Measurements from ENCODE around the gene CA7. TPM values are rescaled to one million over a fixed set of nuclear protein-coding genes. Genes with fewer than 3 reads are reported as not detected.

CA7 gene
- total RNA-seq, 6 donors from 2014 or later, result not detected

DNA sequence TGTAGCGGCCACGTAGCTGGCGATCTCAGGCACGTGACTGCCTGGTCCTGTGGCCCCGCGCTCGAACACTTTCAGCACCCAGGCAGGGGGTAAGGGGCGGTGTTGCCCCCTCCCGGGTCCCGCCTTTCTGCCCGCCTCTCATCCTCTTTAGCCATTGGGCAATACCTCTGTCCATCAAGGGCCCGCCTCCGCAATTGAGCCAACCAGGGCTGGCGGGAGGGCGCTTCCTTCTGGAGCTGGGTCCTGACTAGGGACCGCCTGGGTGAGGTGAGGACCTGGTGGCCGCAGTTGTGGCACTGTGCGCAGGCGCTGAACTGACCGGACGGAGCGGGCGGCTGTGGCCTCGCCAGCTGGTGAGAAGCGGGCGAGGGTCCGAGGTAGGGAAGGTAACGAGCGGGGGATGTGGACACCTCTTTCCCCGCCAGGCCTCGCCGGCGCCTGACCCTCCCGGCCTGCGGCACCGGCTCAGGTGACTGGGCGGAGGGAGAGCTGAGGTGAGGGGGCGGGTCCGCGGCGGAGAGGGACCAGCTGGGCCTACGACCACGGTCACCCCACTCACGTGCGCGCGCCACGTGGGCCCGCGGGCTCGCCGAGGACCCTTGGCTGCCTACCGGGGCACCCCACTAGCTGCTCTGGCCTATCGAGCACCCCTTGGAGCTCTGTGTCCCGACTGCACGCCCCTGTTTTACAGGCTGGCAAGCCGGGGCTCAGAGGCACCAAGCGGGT lies 36.2 kb downstream of the CA7 start, which contains the start of gene PDP2:
TSS of gene PDP2 (plus strand) at position 228 of the 726 bp plus-strand sequence. CDS start 3,770 bp downstream, outside the sequence.
- Histone ChIP-seq H3K4me3 (peak within 1 kb of the TSS; percentile 31 to 86 (median 74)), H3K36me3 (peaks cover 6 to 14% (median 12%) of the 10 kb centered on the region in 4 donors), H3K9me3 (no peaks in the 10 kb centered on the region), H3K4me1 (peaks cover 8 to 32% (median 20%) of the 10 kb centered on the region in 4 donors), H3K27ac (peak within 1 kb of the TSS; percentile 67 to 92 (median 84)), H3K27me3 (no peaks in the 10 kb centered on the region)
- peak; percentile 30 to 85 for TF ChIP-seq POLR2AphosphoS5 (IDR thresholded peaks at IDR 0.05)
- peak in 1 of 4 donors; percentile 84 for TF ChIP-seq EP300 (IDR thresholded peaks at IDR 0.05)
- TF ChIP-seq POLR2A (IDR thresholded peaks at IDR 0.05), result peak in 3 of 4 donors; percentile 75 to 87 (median 82)
- TF ChIP-seq, protein P1, sequence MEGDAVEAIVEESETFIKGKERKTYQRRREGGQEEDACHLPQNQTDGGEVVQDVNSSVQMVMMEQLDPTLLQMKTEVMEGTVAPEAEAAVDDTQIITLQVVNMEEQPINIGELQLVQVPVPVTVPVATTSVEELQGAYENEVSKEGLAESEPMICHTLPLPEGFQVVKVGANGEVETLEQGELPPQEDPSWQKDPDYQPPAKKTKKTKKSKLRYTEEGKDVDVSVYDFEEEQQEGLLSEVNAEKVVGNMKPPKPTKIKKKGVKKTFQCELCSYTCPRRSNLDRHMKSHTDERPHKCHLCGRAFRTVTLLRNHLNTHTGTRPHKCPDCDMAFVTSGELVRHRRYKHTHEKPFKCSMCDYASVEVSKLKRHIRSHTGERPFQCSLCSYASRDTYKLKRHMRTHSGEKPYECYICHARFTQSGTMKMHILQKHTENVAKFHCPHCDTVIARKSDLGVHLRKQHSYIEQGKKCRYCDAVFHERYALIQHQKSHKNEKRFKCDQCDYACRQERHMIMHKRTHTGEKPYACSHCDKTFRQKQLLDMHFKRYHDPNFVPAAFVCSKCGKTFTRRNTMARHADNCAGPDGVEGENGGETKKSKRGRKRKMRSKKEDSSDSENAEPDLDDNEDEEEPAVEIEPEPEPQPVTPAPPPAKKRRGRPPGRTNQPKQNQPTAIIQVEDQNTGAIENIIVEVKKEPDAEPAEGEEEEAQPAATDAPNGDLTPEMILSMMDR (IDR thresholded peaks at IDR 0.05), result peak in 2 of 6 experiments; percentile 18 to 19
- WGBS, 2 donors, result 0% methylated on average over 37 of the region's 58 CpGs; no CpG with 5 or more reads in 1 of the 2 donors
- peak; percentile 96 to 99 for ATAC-seq (ENCODE audit: low FRiP score in 2 of 2)
- peak; percentile 93 to 97 for DNase-seq

DNA sequence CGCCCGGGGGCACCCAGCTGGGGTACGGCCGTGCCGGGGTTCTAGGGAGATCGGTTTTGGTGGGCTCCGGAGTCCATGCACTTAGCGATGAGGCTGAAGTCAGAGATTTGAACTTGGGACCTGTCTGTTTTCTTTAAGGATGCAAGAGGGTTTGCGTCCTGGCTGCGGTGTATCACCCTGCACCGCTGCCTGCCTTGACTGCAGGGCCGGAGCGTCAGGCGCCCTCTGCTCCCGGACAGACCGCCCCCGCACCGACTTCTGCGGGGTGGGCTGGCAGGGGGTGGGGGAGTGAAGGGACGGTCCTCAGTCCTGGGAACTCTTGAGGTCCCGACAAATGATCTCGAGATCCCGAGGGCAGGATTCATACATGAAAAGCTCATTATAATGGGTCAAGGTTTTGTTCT lies 36.8 kb downstream of the CA7 start:
- Histone ChIP-seq H3K4me1 (peaks cover 8 to 38% (median 20%) of the 10 kb centered on the region in 4 donors), H3K27me3 (no peaks in the 10 kb centered on the region), H3K9me3 (no peaks in the 10 kb centered on the region), H3K27ac (peak overlapping the region; percentile 67 to 92 (median 84)), H3K36me3 (peaks cover 6 to 18% (median 13%) of the 10 kb centered on the region in 4 donors), H3K4me3 (peak overlapping the region; percentile 31 to 86 (median 74))
- no peak for TF ChIP-seq EP300 (IDR thresholded peaks at IDR 0.05)
- no peak for TF ChIP-seq POLR2A (IDR thresholded peaks at IDR 0.05)
- no peak for TF ChIP-seq POLR2AphosphoS5 (IDR thresholded peaks at IDR 0.05)
- TF ChIP-seq, protein P1 (IDR thresholded peaks at IDR 0.05), result no peak
- ATAC-seq (ENCODE audit: low FRiP score in 2 of 2), result peak in 1 of 2 donors; percentile 49
- WGBS, 2 donors, result 3 to 4% methylated on average over 14 of the region's 23 CpGs
- DNase-seq, result no peak

DNA sequence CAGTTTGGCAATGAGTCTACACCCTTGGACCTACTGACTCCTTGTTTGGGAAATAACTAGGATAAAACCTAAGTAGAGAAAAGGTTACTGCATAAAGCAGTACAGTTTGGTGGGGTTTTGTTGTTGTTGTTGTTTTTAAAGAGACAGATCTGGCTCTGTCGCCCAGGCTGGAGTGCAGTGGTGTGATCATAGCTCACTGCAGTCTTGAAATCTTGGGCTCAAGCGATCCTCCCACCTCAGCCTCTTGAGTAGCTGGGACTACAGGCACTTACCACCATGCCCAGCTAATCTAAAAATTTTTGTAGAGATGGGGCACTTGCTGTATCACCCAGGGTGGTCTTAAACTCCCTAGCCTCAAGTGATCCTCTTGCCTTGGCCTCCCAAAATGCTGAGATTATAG lies 37.3 kb downstream of the CA7 start:
- Histone ChIP-seq H3K36me3 (peaks cover 6 to 20% (median 13%) of the 10 kb centered on the region in 4 donors), H3K4me3 (peak overlapping the region in 3 of 4 donors; percentile 65 to 86 (median 82)), H3K9me3 (no peaks in the 10 kb centered on the region), H3K4me1 (peaks cover 8 to 43% (median 20%) of the 10 kb centered on the region in 4 donors), H3K27ac (peak overlapping the region in 3 of 4 donors; percentile 77 to 92 (median 91)), H3K27me3 (no peaks in the 10 kb centered on the region)
- ATAC-seq (ENCODE audit: low FRiP score in 2 of 2) (no peak), DNase-seq (peak in 1 of 2 donors; percentile 57)
- 58% methylated on average over 2 of the region's 2 CpGs for WGBS, 2 donors
- peak in 1 of 2 donors; percentile 51 for TF ChIP-seq POLR2AphosphoS5 (IDR thresholded peaks at IDR 0.05)
- TF ChIP-seq EP300 (IDR thresholded peaks at IDR 0.05), result no peak

DNA sequence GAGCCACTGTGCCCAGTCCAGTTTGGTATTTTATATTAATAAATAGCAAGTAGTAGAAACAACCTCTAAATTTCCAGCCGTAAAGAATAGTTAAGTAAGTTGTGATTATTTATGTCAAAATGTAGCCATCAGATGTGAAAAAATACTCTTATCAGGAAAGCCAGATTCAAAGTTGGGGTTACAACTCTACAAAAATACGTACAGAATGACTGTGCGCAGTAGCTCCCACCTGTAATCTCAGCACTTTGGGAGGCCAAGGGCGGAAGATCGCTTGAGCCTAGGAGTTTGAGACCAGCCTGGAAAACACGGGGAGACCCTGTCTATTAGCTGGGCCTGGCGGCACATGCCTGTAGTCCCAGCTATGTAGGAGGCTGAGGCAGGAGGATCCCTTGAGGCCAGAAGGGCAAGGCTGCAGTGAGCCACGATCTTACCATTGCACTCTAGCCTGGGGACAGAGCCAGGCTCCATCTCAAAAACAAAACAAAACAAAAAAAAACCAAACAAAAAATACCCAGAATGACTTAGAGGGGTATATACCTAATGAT lies 37.8 kb downstream of the CA7 start:
- H3K9me3 ChIP-seq, result no peaks in the 10 kb centered on the region
- peak overlapping the region in 1 of 4 donors; percentile 91 for H3K27ac ChIP-seq
- ATAC-seq (ENCODE audit: low FRiP score in 2 of 2), result no peak
- TF ChIP-seq POLR2A (IDR thresholded peaks at IDR 0.05), result no peak
- TF ChIP-seq, protein P1 (IDR thresholded peaks at IDR 0.05), result no peak
- no peak for TF ChIP-seq POLR2AphosphoS5 (IDR thresholded peaks at IDR 0.05)
- TF ChIP-seq EP300 (IDR thresholded peaks at IDR 0.05), result no peak
- H3K36me3 ChIP-seq, result peaks cover 6 to 25% (median 13%) of the 10 kb centered on the region in 4 donors
- peaks cover 8 to 48% (median 20%) of the 10 kb centered on the region in 4 donors for H3K4me1 ChIP-seq
- no peaks in the 10 kb centered on the region for H3K27me3 ChIP-seq
- H3K4me3 ChIP-seq, result peak overlapping the region in 1 of 4 donors; percentile 65
- DNase-seq, result no peak
- 88 to 93% methylated on average over 8 of the region's 8 CpGs for WGBS, 2 donors

DNA sequence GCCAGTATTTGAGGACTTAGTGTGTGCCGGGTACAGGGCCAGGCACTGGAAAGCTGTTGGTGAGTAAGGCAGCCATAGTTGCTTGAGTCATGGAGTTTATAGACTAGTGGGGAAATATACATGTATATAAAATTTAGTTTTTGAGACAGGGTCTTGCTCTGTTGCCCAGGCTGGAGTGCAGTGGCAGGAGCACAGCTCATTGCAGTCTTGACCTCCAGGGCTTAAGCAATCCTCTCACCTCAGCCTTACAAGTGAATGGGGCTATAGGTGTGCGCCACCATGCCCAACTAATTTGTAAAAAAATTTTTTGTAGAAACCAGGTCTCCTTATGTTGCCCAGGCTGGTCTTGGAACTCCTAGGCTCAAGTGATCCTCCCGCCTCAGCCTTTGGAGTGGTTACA lies 38.5 kb downstream of the CA7 start:
- no peak overlapping the region for H3K4me3 ChIP-seq
- no peak for ATAC-seq (ENCODE audit: low FRiP score in 2 of 2)
- DNase-seq, result no peak
- H3K27me3 ChIP-seq, result no peaks in the 10 kb centered on the region
- TF ChIP-seq EP300 (IDR thresholded peaks at IDR 0.05), result no peak
- no peak for TF ChIP-seq POLR2A (IDR thresholded peaks at IDR 0.05)
- TF ChIP-seq POLR2AphosphoS5 (IDR thresholded peaks at IDR 0.05), result no peak
- TF ChIP-seq, protein P1 (IDR thresholded peaks at IDR 0.05), result no peak
- WGBS, 2 donors, result 91 to 93% methylated on average over 3 of the region's 3 CpGs
- peaks cover 8 to 48% (median 20%) of the 10 kb centered on the region in 4 donors for H3K4me1 ChIP-seq
- peaks cover 6 to 25% (median 13%) of the 10 kb centered on the region in 4 donors for H3K36me3 ChIP-seq
- H3K27ac ChIP-seq, result peak overlapping the region in 3 of 4 donors; percentile 13 to 91 (median 14)
- H3K9me3 ChIP-seq, result no peaks in the 10 kb centered on the region

Data from upper lobe of left lung (tissue), 6 donors.